Esophagus muscularis mucosa (tissue), 4 donors: ENCODE measurements around the gene BATF3. TPM values are rescaled to one million over a fixed set of nuclear protein-coding genes. Genes with fewer than 3 reads are reported as not detected.

Source experiments
- DNase-seq: peaks from one replicate; pipeline ENCODE4 v3.0.0-alpha.2; 2017; ENCODE audit errors: extremely low spot score
- H3K27ac ChIP-seq, 4 donors: fragments of 200-600 bp; sonication (generic); replicated peaks in 1 of 4; 1 replicate in 3 of 4; 2 replicates in 1 of 4; pipeline ENCODE4 v1.5.1; 2016 to 2019; ENCODE audit warnings: mild to moderate bottlenecking in 1 of 4
- H3K27me3 ChIP-seq, 4 donors: fragments of 200-600 bp; sonication (generic); one replicate each; pipeline versions ENCODE4 v1.5.1 to v1.6.0; 2016 to 2019
- H3K36me3 ChIP-seq, 4 donors: fragments of 200-600 bp; sonication (generic); one replicate each; pipeline ENCODE4 v1.5.1; 2016 to 2019
- H3K4me1 ChIP-seq, 4 donors: fragments of 200-600 bp; sonication (generic); one replicate each; pipeline ENCODE4 v1.5.1; 2016 to 2019
- H3K4me3 ChIP-seq, 4 donors: fragments of 200-600 bp; sonication (generic); 1 replicate in 2 of 4; 2 replicates in 2 of 4; pipeline ENCODE4 v1.5.1; 2016 to 2019; ENCODE audit warnings: mild to moderate bottlenecking in 4 of 4, moderate library complexity in 1 of 4
- H3K9me3 ChIP-seq, 4 donors: fragments of 200-600 bp; sonication (generic); 1 replicate in 3 of 4; 2 replicates in 1 of 4; pipeline ENCODE4 v1.5.1; 2016 to 2019
- CTCF ChIP-seq, 3 experiments: fragments of 200-600 bp in 2 of 3; fragments of 450-650 bp in 1 of 3; sonication (generic) in 2 of 3; IDR thresholded peaks; one replicate each; pipeline ENCODE4 v1.5.1; 2017 to 2019; ENCODE audit warnings: antibody characterized with exemption in 3 of 3, mild to moderate bottlenecking in 2 of 3, moderate library complexity in 1 of 3
- EP300 ChIP-seq: sonication (generic); formaldehyde crosslinking; IDR thresholded peaks from one replicate; pipeline ENCODE4 v1.6.1; 2017; ENCODE audit warnings: antibody characterized with exemption
- POLR2A ChIP-seq: fragments of 450-650 bp; IDR thresholded peaks from one replicate; pipeline ENCODE4 v1.6.1; 2017; ENCODE audit warnings: antibody characterized with exemption, moderate library complexity, mild to moderate bottlenecking, low read depth
- POLR2AphosphoS5 ChIP-seq, 2 donors: sonication (generic); formaldehyde crosslinking; IDR thresholded peaks; one replicate each; pipeline ENCODE4 v1.6.1; 2017; ENCODE audit warnings: antibody characterized with exemption in 2 of 2
- WGBS: methylation state at CpG from one replicate; pipeline ENCODE4 v1.1.5; 2018; 5-methylcytosine and 5-hydroxymethylcytosine counted together
- intact Hi-C: fragments of 100-400 bp; cut with DNase I; formaldehyde crosslinking; loops from one replicate; pipeline ENCODE4 v1.15.1; 2023
- total RNA-seq, 4 donors: library from RNA; depleted of rRNA; stranded (reverse); fragments of >200 nt; gene quantifications; one replicate each; pipeline versions ENCODE4 v1.1.0 to v1.2.1, GENCODE V29; 2016

Gene BATF3
- total RNA-seq, 4 donors from 2014 or later, result 2.1 to 8.1 (median 5.9) TPM

DNA sequence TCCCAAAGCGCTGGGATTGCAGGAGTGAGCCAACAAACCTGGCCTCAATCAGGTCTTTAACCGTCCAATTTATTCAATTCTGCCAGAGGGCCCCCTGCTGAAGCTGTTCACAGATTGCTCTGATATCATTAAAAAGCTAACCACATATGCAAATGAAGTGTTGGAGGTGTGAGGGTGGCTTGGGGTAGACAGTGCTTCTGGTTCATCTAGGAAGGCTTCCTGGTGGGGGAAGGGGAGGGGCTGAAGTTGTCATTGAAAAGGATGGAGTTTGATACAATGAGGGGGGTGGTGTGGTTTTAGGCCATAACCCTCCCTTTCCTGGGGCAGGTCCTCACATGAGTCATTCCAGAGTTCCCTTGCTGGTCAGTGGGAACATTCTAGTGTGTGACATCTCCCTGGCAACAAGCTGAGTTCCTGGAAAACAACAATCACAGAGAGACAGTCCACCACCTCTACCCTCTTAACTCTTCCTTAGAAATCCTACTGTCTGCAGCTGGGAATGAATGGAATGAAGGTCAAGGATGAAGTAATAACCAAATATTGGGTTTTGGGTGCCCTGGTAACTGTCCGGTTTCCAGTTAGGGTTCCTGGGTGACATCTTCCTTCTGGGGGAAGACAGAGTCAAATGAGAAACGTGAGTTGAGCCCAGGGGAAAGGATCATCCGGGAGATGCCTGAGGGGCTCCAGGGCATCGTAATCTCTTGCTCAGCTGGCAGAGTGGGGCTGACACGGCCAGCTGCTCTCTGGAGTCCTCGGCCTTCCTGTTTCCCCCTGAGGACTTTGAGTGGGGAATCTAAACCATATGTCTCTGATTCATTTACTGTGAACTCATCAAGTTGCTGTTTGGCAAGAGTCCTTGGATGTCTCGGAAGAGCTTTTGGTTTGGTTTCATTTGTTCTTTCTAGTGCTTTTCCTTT is 32.2 kb downstream of the BATF3 start:
- Histone ChIP-seq H3K4me1 (peaks cover 28 to 46% (median 41%) of the 10 kb centered on the region in 4 donors), H3K4me3 (peak overlapping the region in 3 of 4 donors; percentile 14 to 41 (median 24)), H3K36me3 (no peaks in the 10 kb centered on the region), H3K9me3 (no peaks in the 10 kb centered on the region), H3K27me3 (no peaks in the 10 kb centered on the region), H3K27ac (peak overlapping the region; percentile 76 to 85 (median 78))
- 43% methylated on average over 5 of the region's 9 CpGs for WGBS
- no peak for DNase-seq
- intact Hi-C loops, result loop anchor here (5.0 kb wide), 1 partner anchor 115 kb away; no protein-coding TSS in a partner anchor
- TF ChIP-seq POLR2AphosphoS5 (IDR thresholded peaks at IDR 0.05) (peak; percentile 56 to 71), CTCF (IDR thresholded peaks at IDR 0.05) (no peak)

DNA sequence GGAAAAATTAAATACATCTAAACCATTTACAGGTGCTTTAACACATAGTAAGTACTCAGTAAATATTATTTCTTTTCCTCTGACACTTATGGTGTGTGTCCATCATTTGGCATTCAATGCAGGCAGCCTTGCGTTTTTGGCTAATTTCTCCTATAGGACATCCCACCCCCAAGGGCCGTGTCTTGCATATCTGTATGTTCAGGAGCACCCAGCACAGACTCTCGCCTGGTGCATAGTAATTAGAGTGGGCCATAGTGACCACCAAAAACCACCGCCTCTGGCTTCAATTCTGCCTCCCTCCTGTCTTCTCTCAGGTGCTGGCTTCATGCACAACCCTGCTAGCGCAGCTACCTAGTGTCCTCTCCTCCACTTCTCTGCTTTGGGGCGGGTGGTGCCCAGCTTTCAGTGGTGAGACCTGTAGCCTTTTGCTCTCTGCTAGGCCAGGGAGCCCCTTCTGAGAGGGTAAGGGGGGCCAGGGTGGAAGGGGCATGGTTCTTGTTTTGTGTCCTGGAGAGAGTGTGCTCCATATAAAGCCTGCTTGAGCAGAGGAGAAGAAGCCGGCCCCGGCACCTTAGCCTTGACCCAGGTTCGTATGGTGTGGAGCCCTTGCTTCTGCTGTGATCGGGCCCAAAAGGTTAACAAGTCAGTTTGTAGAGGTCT is 33.4 kb downstream of the BATF3 start:
- Histone ChIP-seq H3K27ac (peak overlapping the region in 1 of 4 donors; percentile 85), H3K4me1 (peaks cover 28 to 39% (median 38%) of the 10 kb centered on the region in 4 donors), H3K36me3 (no peaks in the 10 kb centered on the region), H3K27me3 (no peaks in the 10 kb centered on the region), H3K9me3 (no peaks in the 10 kb centered on the region), H3K4me3 (no peak overlapping the region)
- intact Hi-C loops, result loop anchor here (5.0 kb wide), 1 partner anchor 116 kb away; no protein-coding TSS in a partner anchor
- TF ChIP-seq POLR2AphosphoS5 (IDR thresholded peaks at IDR 0.05) (no peak), CTCF (IDR thresholded peaks at IDR 0.05) (no peak), EP300 (no peak), POLR2A (no peak)
- no peak for DNase-seq
- 88% methylated on average over 10 of the region's 10 CpGs for WGBS

GRCh38 chr1:212665241-212666115 is 34.2 kb downstream of the BATF3 start:
- intact Hi-C loops, result loop anchor here (5.0 kb wide), 1 partner anchor 117 kb away; no protein-coding TSS in a partner anchor
- peak overlapping the region; percentile 72 to 82 (median 77) for H3K27ac ChIP-seq

More at GRCh38 chr1:212665241-212666115, 34.2 kb downstream of the BATF3 start:
- Histone ChIP-seq H3K27me3 (no peaks in the 10 kb centered on the region), H3K4me1 (peaks cover 28 to 38% (median 37%) of the 10 kb centered on the region in 4 donors), H3K4me3 (peak overlapping the region; percentile 62 to 83 (median 64)), H3K9me3 (no peaks in the 10 kb centered on the region), H3K36me3 (no peaks in the 10 kb centered on the region)
- 40% methylated on average over 19 of the region's 37 CpGs for WGBS
- peak; percentile 96 for DNase-seq
- TF ChIP-seq CTCF (IDR thresholded peaks at IDR 0.05), result peak in 2 of 3 experiments; percentile 90 to 97
- peak; percentile 35 to 36 for TF ChIP-seq POLR2AphosphoS5 (IDR thresholded peaks at IDR 0.05)
- no peak for TF ChIP-seq POLR2A
